Rectal smooth muscle tissue (tissue), 1 donor: ENCODE results near the gene BFAR.

ENCODE experiments used
- H3K27ac ChIP-seq: one replicate; pipeline ENCODE4 v1.7.0; 2013; ENCODE audit warnings: low read depth, low read length, inconsistent platforms
- H3K27me3 ChIP-seq: one replicate; pipeline ENCODE4 v1.7.0; 2013; ENCODE audit warnings: low read length; ENCODE audit not compliant: control insufficient read depth, insufficient read depth
- H3K36me3 ChIP-seq: one replicate; pipeline ENCODE4 v1.7.0; 2013; ENCODE audit warnings: low read length; ENCODE audit not compliant: control insufficient read depth, insufficient read depth
- H3K4me1 ChIP-seq: one replicate; pipeline ENCODE4 v1.7.0; 2013; ENCODE audit warnings: low read length; ENCODE audit not compliant: control insufficient read depth, insufficient read depth
- H3K4me3 ChIP-seq: one replicate; pipeline ENCODE4 v1.7.0; 2013; ENCODE audit warnings: low read length
- H3K9ac ChIP-seq: one replicate; pipeline ENCODE4 v1.7.0; 2013; ENCODE audit warnings: low read length

BFAR gene

GRCh38 chr16:14641926-14642325, 9.2 kb downstream of the BFAR start:
- H3K4me1 ChIP-seq = no peaks in the 10 kb centered on the region
- H3K4me3 ChIP-seq = no peak overlapping the region
- H3K27me3 ChIP-seq = no peaks in the 10 kb centered on the region
- H3K9ac ChIP-seq = no peak overlapping the region
- H3K36me3 ChIP-seq = peaks cover 4% of the 10 kb centered on the region
- H3K27ac ChIP-seq = no peak overlapping the region

- peaks cover 10% of the 10 kb centered on the region for H3K36me3 ChIP-seq
Measured at GRCh38 chr16:14649816-14650215, 17.1 kb downstream of the BFAR start.

GRCh38 chr16:14650629-14651028, 17.9 kb downstream of the BFAR start:
- H3K27ac ChIP-seq = no peak overlapping the region
- no peaks in the 10 kb centered on the region for H3K4me1 ChIP-seq
- no peak overlapping the region for H3K4me3 ChIP-seq
- H3K36me3 ChIP-seq = peaks cover 10% of the 10 kb centered on the region
- no peaks in the 10 kb centered on the region for H3K27me3 ChIP-seq
- H3K9ac ChIP-seq = no peak overlapping the region

More at GRCh38 chr16:14649816-14650215, 17.1 kb downstream of the BFAR start:
- H3K4me3 ChIP-seq = no peak overlapping the region
- H3K9ac ChIP-seq = no peak overlapping the region
- no peaks in the 10 kb centered on the region for H3K27me3 ChIP-seq
- no peak overlapping the region for H3K27ac ChIP-seq
- no peaks in the 10 kb centered on the region for H3K4me1 ChIP-seq

GRCh38 chr16:14652726-14653125, 20.0 kb downstream of the BFAR start:
- Histone ChIP-seq H3K27ac (no peak overlapping the region), H3K27me3 (no peaks in the 10 kb centered on the region), H3K9ac (no peak overlapping the region), H3K4me3 (no peak overlapping the region), H3K36me3 (peaks cover 10% of the 10 kb centered on the region), H3K4me1 (no peaks in the 10 kb centered on the region)

GRCh38 chr16:14658063-14658462, 25.3 kb downstream of the BFAR start:
- H3K27me3 ChIP-seq = no peaks in the 10 kb centered on the region
- no peak overlapping the region for H3K27ac ChIP-seq
- H3K4me1 ChIP-seq = no peaks in the 10 kb centered on the region

GRCh38 chr16:14667347-14668266, 34.9 kb downstream of the BFAR start:
- Histone ChIP-seq H3K4me3 (no peak overlapping the region), H3K9ac (peak overlapping the region; percentile 30), H3K27me3 (no peaks in the 10 kb centered on the region), H3K4me1 (no peaks in the 10 kb centered on the region), H3K36me3 (peaks cover 20% of the 10 kb centered on the region), H3K27ac (no peak overlapping the region)

More at GRCh38 chr16:14658063-14658462, 25.3 kb downstream of the BFAR start:
- Histone ChIP-seq H3K4me3 (no peak overlapping the region), H3K36me3 (peaks cover 16% of the 10 kb centered on the region), H3K9ac (no peak overlapping the region)

GRCh38 chr16:14668556-14669223, 35.9 kb downstream of the BFAR start:
- Histone ChIP-seq H3K36me3 (peaks cover 20% of the 10 kb centered on the region), H3K9ac (no peak overlapping the region), H3K4me3 (no peak overlapping the region), H3K27me3 (no peaks in the 10 kb centered on the region), H3K27ac (no peak overlapping the region), H3K4me1 (no peaks in the 10 kb centered on the region)

- Histone ChIP-seq H3K4me1 (no peaks in the 10 kb centered on the region), H3K9ac (no peak overlapping the region), H3K27me3 (no peaks in the 10 kb centered on the region), H3K36me3 (peaks cover 15% of the 10 kb centered on the region), H3K4me3 (no peak overlapping the region), H3K27ac (no peak overlapping the region)
Measured at GRCh38 chr16:14669776-14670175, 37.0 kb downstream of the BFAR start.

- peaks cover 3% of the 10 kb centered on the region for H3K36me3 ChIP-seq
- H3K4me3 ChIP-seq = no peak overlapping the region
- H3K27me3 ChIP-seq = no peaks in the 10 kb centered on the region
- H3K27ac ChIP-seq = no peak overlapping the region
- H3K9ac ChIP-seq = no peak overlapping the region
- H3K4me1 ChIP-seq = no peaks in the 10 kb centered on the region
Measured at GRCh38 chr16:14672403-14672971, 39.7 kb downstream of the BFAR start.

- Histone ChIP-seq H3K27me3 (no peaks in the 10 kb centered on the region), H3K4me3 (no peak overlapping the region), H3K36me3 (no peaks in the 10 kb centered on the region)
Measured at GRCh38 chr16:14676633-14677032, 43.9 kb downstream of the BFAR start.

GRCh38 chr16:14677627-14678026, 44.9 kb downstream of the BFAR start:
- Histone ChIP-seq H3K27me3 (no peaks in the 10 kb centered on the region), H3K27ac (no peak overlapping the region), H3K4me1 (no peaks in the 10 kb centered on the region)

More at GRCh38 chr16:14676633-14677032, 43.9 kb downstream of the BFAR start:
- H3K4me1 ChIP-seq = no peaks in the 10 kb centered on the region
- H3K27ac ChIP-seq = no peak overlapping the region
- no peak overlapping the region for H3K9ac ChIP-seq

GRCh38 chr16:14678748-14679497, 46.2 kb downstream of the BFAR start:
- Histone ChIP-seq H3K9ac (no peak overlapping the region), H3K4me3 (no peak overlapping the region), H3K27me3 (no peaks in the 10 kb centered on the region), H3K36me3 (no peaks in the 10 kb centered on the region), H3K4me1 (no peaks in the 10 kb centered on the region), H3K27ac (no peak overlapping the region)

More at GRCh38 chr16:14677627-14678026, 44.9 kb downstream of the BFAR start:
- H3K36me3 ChIP-seq = no peaks in the 10 kb centered on the region
- H3K9ac ChIP-seq = no peak overlapping the region
- H3K4me3 ChIP-seq = no peak overlapping the region
